ENCODE data around the gene TAS2R43. TPM values are rescaled to one million over a fixed set of nuclear protein-coding genes. Genes with fewer than 3 reads are reported as not detected.
"Not testable (repeated sequence)": the region's sequence is repeated elsewhere in the genome, so short reads cannot be mapped to it uniquely, and the experiment has no call there.

TAS2R43 gene
- total and polyA plus RNA-seq, 2 donors, result 23.7 TPM; not detected in 1

- H3K4me1 ChIP-seq (ENCODE audit: insufficient read depth); DNase-seq (ENCODE audit: extremely low spot score); H3K27ac ChIP-seq (ENCODE audit: low read depth); H3K4me3 ChIP-seq (ENCODE audit: low read depth, low read length); H3K36me3 ChIP-seq (ENCODE audit: insufficient read depth): not testable (repeated sequence)
- WGBS, result 67% methylated on average over 2 of the region's 2 CpGs
Measured at GRCh38 chr12:11041366-11041765, 50.7 kb downstream of the TAS2R43 start.

Small RNA genes within 50 kb of the gene (small RNA-seq; reads per million reads assigned to genes)
- not detected for gene AC018630.1

Other genes with a start within 250 kb of the TAS2R43 start
- gene PRR4, start 242.8 kb downstream of the TAS2R43 start, total RNA-seq, result 4.4 TPM
- gene PRR4, start 242.8 kb downstream of the TAS2R43 start, polyA plus RNA-seq, result 2.0 TPM
- 103 TPM for gene PRH1, start 208.1 kb downstream of the TAS2R43 start, total RNA-seq
- 4.5 TPM for gene PRH1, start 208.1 kb downstream of the TAS2R43 start, polyA plus RNA-seq
- 14.3 TPM for gene TAS2R13, start 182.8 kb downstream of the TAS2R43 start, total RNA-seq
- gene TAS2R13, start 182.8 kb downstream of the TAS2R43 start, polyA plus RNA-seq, result not detected
- not detected for gene PRH2, start 163.1 kb downstream of the TAS2R43 start, total RNA-seq
- not detected for gene PRH2, start 163.1 kb downstream of the TAS2R43 start, polyA plus RNA-seq
- gene TAS2R14, start 153.1 kb downstream of the TAS2R43 start, total RNA-seq, result 20.3 TPM
- gene TAS2R14, start 153.1 kb downstream of the TAS2R43 start, polyA plus RNA-seq, result 1.2 TPM
- 20.0 TPM for gene TAS2R50, start 105.4 kb downstream of the TAS2R43 start, total RNA-seq
- not detected for gene TAS2R50, start 105.4 kb downstream of the TAS2R43 start, polyA plus RNA-seq
- gene TAS2R20, start 94.0 kb downstream of the TAS2R43 start, total RNA-seq, result 23.7 TPM
- 0.22 TPM for gene TAS2R20, start 94.0 kb downstream of the TAS2R43 start, polyA plus RNA-seq
- gene TAS2R19, start 69.7 kb downstream of the TAS2R43 start, total RNA-seq, result 24.5 TPM
- 0.24 TPM for gene TAS2R19, start 69.7 kb downstream of the TAS2R43 start, polyA plus RNA-seq
- gene TAS2R31, start 60.9 kb downstream of the TAS2R43 start, total RNA-seq, result 27.1 TPM
- 0.15 TPM for gene TAS2R31, start 60.9 kb downstream of the TAS2R43 start, polyA plus RNA-seq
- gene TAS2R46, start 30.0 kb downstream of the TAS2R43 start, total RNA-seq, result 11.7 TPM
- gene TAS2R46, start 30.0 kb downstream of the TAS2R43 start, polyA plus RNA-seq, result not detected
- gene TAS2R30, start 42.3 kb upstream of the TAS2R43 start, total RNA-seq, result 42.9 TPM
- not detected for gene TAS2R30, start 42.3 kb upstream of the TAS2R43 start, polyA plus RNA-seq
- 10.8 TPM for gene SMIM10L1, start 78.9 kb upstream of the TAS2R43 start, total RNA-seq
- 12.8 TPM for gene SMIM10L1, start 78.9 kb upstream of the TAS2R43 start, polyA plus RNA-seq
- gene TAS2R42, start 94.6 kb upstream of the TAS2R43 start, total RNA-seq, result not detected
- gene TAS2R42, start 94.6 kb upstream of the TAS2R43 start, polyA plus RNA-seq, result not detected
- gene PRB3, start 177.4 kb upstream of the TAS2R43 start, total RNA-seq, result not detected
- gene PRB3, start 177.4 kb upstream of the TAS2R43 start, polyA plus RNA-seq, result not detected
- not detected for gene PRB4, start 218.1 kb upstream of the TAS2R43 start, total RNA-seq
- gene PRB4, start 218.1 kb upstream of the TAS2R43 start, polyA plus RNA-seq, result not detected

All from urinary bladder (tissue), 4 donors.